Progenitor cell of endocrine pancreas (in vitro differentiated cells): ENCODE measurements around the gene COL12A1. TPM values are rescaled to one million over a fixed set of nuclear protein-coding genes. Genes with fewer than 3 reads are reported as not detected.

Source experiments
- DNase-seq: peaks from one replicate; pipeline ENCODE4 v3.0.0; 2021; ENCODE audit warnings: low spot score; ENCODE audit not compliant: unreplicated experiment
- H3K27ac Mint-ChIP-seq: 2 replicates; pipeline ENCODE4 v1.8.0; 2021; ENCODE audit warnings: mild to moderate bottlenecking, moderate library complexity, mixed read lengths
- H3K27me3 Mint-ChIP-seq: 2 replicates; pipeline ENCODE4 v1.8.0; 2021; ENCODE audit warnings: mixed read lengths
- H3K36me3 Mint-ChIP-seq: 2 replicates; pipeline ENCODE4 v1.8.0; 2022; ENCODE audit warnings: mixed read lengths; ENCODE audit not compliant: insufficient read depth
- H3K4me1 Mint-ChIP-seq: 2 replicates; pipeline ENCODE4 v1.8.0; 2021; ENCODE audit warnings: low read depth, mixed read lengths
- H3K4me3 Mint-ChIP-seq: 2 replicates; pipeline ENCODE4 v1.8.0; 2021; ENCODE audit warnings: low read depth, mild to moderate bottlenecking, moderate library complexity, mixed read lengths
- H3K9me3 Mint-ChIP-seq: 2 replicates; pipeline ENCODE4 v1.8.0; 2021; ENCODE audit warnings: low read depth, mixed read lengths
- CTCF ChIP-seq: fragments of 200-600 bp; sonication (generic); IDR thresholded peaks from one replicate; pipeline ENCODE4 v1.5.0; 2021; ENCODE audit warnings: antibody characterized with exemption, mild to moderate bottlenecking; ENCODE audit not compliant: unreplicated experiment
- total RNA-seq: library from RNA; stranded (reverse); gene quantifications from 2 replicates; pipeline ENCODE4 v1.2.1, GENCODE V29; 2021

The COL12A1 gene
- total RNA-seq, 1 donor from 2014 or later = 2.0 TPM

GRCh38 chr6:75243333-75244062, 37.6 kb upstream of the COL12A1 start, which contains the start of gene COX7A2:
Gene COX7A2 (minus strand): TSS chr6:75243801. CDS start chr6:75243734, 67 bp downstream.
- Mint-ChIP-seq H3K27ac (peak within 1 kb of the TSS; percentile 99), H3K4me1 (peaks cover 11% of the 10 kb centered on the region), H3K4me3 (peak within 1 kb of the TSS; percentile 96), H3K27me3 (peaks cover 15% of the 10 kb centered on the region), H3K9me3 (no peaks in the 10 kb centered on the region), H3K36me3 (peaks cover 15% of the 10 kb centered on the region)
- TF ChIP-seq CTCF = no peak
- peak; percentile 53 for DNase-seq

GRCh38 chr6:75236630-75237029, 30.8 kb upstream of the COL12A1 start:
- Mint-ChIP-seq H3K4me1 (peaks cover 7% of the 10 kb centered on the region), H3K36me3 (peaks cover 16% of the 10 kb centered on the region), H3K4me3 (no peak overlapping the region), H3K27me3 (no peaks in the 10 kb centered on the region), H3K27ac (no peak overlapping the region), H3K9me3 (no peaks in the 10 kb centered on the region)
- no peak for TF ChIP-seq CTCF
- no peak for DNase-seq

- H3K9me3 Mint-ChIP-seq = no peaks in the 10 kb centered on the region
- peak overlapping the region; percentile 9 for H3K27ac Mint-ChIP-seq
- H3K4me1 Mint-ChIP-seq = peaks cover 8% of the 10 kb centered on the region
- H3K27me3 Mint-ChIP-seq = no peaks in the 10 kb centered on the region
- H3K4me3 Mint-ChIP-seq = no peak overlapping the region
- no peak for TF ChIP-seq CTCF
- no peak for DNase-seq
- H3K36me3 Mint-ChIP-seq = peaks cover 13% of the 10 kb centered on the region
Measured at GRCh38 chr6:75235271-75235670, 29.4 kb upstream of the COL12A1 start.

- Mint-ChIP-seq H3K4me3 (no peak overlapping the region), H3K9me3 (no peaks in the 10 kb centered on the region), H3K27me3 (no peaks in the 10 kb centered on the region), H3K4me1 (peaks cover 13% of the 10 kb centered on the region), H3K36me3 (peaks cover 8% of the 10 kb centered on the region), H3K27ac (no peak overlapping the region)
- DNase-seq = no peak
- no peak for TF ChIP-seq CTCF
Measured at GRCh38 chr6:75234126-75234865, 28.4 kb upstream of the COL12A1 start.

- Mint-ChIP-seq H3K27ac (no peak overlapping the region), H3K9me3 (no peaks in the 10 kb centered on the region), H3K36me3 (peaks cover 3% of the 10 kb centered on the region), H3K4me3 (no peak overlapping the region), H3K27me3 (no peaks in the 10 kb centered on the region), H3K4me1 (peaks cover 13% of the 10 kb centered on the region)
- no peak for TF ChIP-seq CTCF
- DNase-seq = no peak
Measured at GRCh38 chr6:75233092-75233615, 27.3 kb upstream of the COL12A1 start.
